A172 (cell line): Measurements from ENCODE around the gene ZNF213. TPM values are rescaled to one million over a fixed set of nuclear protein-coding genes. Genes with fewer than 3 reads are reported as not detected.
"Not testable (repeated sequence)": the region's sequence is repeated elsewhere in the genome, so short reads cannot be mapped to it uniquely, and the experiment has no call there.

Experiments
- DNase-seq: peaks from one replicate; pipeline ENCODE4 v3.0.0-alpha.2; 2015; ENCODE audit warnings: low spot score
- total RNA-seq: library from RNA; depleted of rRNA; stranded (reverse); fragments of >200 nt; shearing (Covaris generic); gene quantifications from 2 replicates; pipeline ENCODE4 v1.2.3, GENCODE V29; 2014

ZNF213 gene
- total RNA-seq, 1 experiment from 2014 or later = 2.1 TPM

DNA sequence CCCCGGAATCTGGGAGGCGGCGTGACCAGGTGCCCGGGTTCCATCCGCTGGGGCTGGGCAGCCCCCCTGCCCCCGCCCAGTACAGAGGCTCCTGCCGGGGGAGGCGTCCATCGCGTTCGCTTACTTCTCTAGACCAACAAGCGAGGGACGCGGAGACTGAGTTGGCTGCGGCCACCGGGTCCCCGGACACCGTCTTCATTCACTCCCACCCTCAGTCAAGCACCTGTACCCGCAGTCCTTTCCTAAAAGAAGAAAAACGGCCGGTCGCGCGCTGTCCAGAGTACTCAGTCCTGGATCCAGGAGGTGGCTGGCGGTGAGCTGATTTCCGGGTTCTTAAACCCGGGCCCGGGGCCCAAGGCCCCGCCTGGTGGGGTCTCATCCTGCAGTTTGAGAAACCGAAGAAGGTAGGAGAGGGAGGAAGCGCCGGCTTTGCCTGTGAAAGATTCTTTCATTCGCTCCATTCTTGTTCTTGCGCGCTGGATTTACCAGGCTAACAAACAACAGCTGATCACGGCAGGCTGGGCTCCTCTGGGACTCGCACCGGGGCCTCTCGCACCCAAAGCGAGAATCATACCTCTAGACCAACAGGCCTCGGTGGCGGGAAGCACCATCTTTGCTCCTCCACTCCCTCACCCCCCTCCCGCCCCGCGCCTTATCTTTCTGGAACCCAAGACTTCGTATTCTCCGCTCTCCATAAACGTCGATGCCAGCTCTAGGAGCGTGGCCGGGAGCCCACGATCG, 35.8 kb downstream of the ZNF213 start:
- no peak for DNase-seq

DNA sequence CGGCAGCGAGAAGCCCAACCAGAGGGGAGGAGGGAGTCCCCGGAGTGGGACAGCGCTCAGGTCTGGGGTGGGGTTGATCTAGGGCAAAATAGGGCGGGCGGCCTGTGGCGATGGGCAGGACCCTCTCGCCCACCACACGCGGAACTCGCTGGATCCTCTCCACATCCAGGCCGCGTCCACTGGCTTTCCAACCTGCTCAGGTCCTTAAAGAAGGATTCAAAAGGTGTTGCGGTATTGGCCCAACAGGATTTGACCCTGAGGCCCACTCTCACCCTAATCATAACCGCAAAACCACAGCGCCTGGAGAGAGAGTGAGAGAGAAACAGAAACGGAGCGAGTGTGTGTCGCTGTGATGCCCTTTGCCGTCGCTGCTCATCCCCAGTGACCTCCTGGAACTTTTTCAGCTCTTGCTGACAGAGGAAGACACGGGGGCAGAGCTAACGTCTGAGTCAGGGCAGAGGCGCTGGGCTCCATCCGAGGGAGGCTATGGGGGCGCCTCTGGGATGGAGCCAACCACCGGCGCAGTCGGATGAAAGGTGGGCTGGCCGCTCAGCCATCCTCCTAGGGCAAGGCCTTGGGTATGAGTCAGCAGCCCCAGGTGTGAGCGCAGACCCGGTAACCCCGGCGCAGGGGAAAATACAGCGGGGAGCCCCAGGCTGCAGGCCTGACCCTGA, 36.5 kb downstream of the ZNF213 start:
- no peak for DNase-seq

DNA sequence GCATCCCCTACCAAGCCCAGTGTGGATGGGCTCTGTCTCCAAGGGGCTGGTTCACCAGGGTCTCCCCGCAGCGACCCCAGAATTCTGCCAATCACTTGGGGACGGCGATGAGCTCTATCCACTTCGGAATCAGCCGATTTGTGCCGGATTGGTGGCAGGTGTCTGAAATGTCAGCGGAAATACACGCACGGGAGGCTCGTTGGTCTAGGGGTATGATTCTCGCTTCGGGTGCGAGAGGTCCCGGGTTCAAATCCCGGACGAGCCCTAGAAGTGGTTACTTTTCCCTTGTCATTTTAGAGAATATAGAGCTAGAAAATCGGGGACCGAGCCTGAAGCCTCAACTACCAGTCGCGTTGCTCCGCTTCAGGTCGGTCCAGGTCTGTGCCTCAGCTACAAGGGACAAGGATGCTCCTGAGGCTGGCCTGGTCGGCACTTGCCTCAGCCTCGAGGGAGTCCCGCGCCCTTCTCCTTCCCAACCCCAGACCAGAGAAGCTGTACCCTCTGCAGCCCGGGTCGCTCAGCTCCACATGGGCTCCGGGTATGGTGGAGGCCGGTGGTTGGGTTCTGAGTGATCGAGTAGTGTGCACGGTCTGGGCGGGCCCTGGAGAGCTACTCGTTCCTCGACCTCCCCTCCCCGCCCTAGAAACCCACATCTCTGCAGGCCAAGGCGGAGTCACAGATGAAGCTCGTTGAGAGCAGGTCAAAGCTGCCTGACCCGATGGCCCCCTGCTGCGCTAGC, 37.2 kb downstream of the ZNF213 start:
- peak; percentile 28 for DNase-seq

DNA sequence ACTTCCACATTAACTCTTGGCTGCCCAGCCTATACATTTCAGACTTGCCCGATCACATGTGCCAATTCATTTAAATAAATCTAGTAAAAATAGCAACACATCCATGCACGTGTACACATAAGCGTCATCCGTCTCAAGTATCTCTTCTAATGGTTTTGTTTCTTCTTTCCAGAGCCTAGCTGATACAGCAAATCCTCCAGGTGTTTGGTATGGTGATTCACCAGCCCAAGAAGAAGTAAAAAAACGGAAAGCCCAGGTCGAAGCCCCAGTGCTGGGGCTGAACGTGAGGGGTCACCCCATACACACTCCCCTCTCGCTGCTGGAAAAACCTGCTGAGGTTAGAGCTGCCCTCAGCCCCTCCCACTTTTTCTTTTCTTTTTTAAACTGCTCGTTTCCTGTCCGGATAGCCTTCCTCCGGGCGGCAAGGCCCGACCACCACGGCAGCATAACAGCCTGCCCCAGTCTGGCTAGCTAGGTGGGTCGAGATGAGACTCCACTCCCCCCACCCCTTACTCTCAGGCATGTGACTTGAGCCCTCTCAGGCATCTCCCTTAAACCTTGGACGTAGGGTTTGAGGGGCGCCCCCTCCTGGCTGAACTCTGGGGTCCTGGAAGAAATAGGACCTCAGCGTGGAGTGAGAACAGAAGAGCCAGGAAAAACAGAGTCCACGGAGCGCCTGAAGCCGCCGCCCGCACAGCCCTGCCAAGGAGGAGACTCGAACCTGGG, 39.2 kb downstream of the ZNF213 start:
- peak; percentile 47 for DNase-seq

DNA sequence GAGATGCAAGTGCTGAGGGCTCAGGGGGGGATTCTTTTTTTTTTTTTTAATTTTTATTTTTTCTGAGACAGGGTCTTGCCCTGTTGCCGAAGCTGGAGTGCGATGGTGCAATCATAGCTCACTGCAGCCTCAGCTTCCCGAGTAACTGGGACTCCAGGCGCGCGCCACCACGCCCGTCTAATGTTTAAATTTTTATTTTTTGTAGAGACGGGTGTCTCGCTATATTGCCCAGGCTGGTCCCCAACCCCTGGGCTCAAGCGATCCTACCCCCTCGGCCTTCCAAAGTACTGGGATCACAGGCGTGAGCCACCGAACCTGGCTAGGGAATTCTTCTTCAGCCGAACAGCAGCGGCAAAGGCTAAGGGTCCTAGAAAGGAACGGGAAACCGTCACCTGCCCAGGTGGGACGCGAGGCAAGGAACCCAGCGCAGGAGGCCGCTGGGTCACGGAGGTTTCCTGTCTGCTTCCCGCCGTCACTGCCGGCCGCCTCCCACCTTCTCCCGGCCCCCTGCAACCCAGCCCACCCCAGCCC, 39.9 kb downstream of the ZNF213 start:
- no peak for DNase-seq

DNA sequence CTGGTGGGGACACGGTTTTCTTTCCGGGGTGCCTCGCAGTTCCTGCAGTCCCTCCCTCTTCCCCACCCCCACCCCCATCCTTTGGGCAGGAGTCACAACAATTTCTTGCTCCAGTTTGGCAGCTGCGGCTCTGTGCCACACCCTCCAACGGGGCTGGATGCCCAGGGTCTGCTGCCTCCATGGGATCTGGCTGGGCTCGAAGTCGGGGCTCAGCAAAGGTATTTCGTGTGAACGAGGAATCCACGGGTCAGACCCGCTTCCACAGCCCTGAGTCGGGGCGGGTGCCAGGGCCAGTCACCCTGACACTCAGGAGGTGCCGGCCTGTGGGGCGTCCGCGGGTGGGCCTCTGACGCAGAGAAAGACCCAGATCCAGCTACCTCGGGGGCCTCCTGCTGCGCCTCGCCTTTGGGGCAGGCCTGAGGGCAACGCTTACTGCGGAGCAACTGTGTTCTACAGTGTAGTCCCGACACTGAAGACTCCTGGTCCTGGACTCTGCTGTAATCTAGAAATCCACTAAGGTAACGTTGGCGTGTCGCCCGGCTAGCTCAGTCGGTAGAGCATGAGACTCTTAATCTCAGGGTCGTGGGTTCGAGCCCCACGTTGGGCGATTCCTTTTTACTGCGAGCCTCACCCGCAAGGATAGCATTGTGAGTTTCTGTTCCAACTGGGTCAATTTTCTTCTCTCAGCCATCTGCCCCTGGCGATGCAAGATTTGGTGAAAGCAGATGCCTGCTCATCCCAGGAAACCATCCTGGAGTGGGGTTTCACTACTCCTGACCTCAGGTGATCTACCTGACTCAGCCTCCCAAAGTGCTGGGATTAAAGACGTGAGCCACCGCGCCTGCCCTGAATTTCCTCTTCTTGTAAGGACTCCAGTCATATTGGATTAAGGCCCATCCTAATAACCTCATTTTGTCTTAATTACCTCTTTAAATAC, 40.6 kb downstream of the ZNF213 start:
- DNase-seq = peak; percentile 69

DNA sequence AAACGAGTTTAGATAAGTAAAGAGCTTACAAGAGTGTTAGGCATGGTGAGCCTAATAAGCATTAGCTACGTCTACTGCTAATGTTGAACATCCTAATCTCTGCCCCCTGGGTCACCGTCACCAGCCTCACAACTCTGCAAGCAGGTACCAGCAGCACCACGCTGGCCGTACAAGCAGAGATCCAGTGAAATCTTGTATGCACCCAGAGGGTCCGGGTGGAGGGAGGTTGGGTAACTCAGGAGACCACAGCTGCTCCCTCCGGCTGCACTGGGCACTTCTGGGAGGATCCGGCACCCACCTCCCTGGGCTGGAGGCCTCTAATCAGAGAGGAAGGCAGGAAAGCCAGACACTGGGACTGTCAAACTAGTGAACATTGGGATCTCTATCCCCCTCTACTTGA, 44.8 kb downstream of the ZNF213 start:
- no peak for DNase-seq

DNA sequence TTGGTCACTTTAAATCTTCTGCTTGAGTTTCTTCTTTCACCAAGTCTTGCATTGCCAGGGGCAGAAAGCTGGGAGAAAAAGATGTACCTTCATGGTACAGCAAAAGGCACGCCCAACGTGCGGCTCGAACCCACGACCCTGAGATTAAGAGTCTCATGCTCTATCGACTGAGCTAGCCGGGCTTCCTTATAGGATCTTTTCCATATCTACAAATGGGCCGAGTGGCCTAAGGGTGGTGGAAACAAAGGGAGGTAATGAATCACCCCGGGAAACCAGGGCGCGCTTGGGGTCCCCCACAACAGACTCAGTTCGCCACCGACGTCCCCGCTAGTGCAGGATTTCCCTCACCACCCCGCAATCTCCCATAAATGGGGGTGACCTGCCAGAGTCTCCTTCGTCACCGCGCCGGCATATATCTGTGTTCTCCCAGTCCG, 45.6 kb downstream of the ZNF213 start:
- no peak for DNase-seq

DNA sequence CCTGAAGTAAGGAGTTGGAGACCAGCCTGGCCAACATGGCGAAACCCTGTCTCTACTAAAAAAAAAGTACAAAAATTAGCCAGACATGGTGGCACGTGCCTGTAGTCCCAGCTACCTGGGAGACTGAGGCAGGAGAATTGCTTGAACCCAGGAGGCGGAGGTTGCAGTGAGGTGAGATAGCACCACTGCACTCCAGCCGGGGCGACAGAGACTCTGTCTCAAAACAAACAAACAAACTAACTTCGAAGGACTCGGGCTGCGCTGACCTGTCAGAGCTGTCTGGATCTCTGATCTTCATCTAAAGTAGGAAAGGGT, 47.4 kb downstream of the ZNF213 start:
- DNase-seq = not testable (repeated sequence)

DNA sequence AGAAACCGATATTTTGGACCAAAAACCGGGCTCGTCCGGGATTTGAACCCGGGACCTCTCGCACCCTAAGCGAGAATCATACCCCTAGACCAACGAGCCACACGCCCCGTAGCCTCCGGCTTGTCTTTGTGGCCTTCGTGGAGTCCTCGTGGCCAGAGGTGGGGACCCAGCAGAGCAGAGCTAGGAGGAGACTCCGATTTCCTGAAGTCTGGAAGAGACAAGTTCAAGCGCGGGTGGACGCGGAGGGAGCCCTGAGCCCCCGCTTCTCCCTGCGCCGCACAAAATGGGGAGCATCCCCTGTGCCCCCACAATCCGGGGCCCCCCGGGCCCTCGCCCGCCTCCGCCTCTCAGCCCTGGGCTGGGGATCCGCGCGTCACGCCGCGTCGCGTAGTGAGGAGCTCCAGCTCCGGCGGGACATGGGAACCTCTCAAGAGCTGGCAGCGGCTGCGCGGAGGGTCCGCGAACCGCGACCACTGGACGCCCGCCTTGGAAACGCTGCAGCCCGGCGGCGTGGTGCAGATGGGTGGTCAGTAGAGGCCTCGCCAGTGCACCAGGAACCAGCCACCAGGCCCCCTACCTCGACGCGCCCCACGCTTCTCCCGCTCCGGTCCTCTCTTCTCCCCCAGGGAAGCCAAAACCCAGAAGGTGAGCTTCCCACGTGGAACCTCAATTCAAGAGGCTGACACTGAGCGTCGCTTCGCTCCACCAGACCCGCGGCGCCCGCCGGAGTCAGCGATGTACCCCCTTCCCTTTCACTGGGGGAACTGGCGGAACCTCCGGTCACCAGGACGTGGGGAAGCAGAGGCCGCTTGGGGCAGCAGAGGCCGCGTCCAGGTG, 48.0 kb downstream of the ZNF213 start:
- DNase-seq = peak; percentile 86

DNA sequence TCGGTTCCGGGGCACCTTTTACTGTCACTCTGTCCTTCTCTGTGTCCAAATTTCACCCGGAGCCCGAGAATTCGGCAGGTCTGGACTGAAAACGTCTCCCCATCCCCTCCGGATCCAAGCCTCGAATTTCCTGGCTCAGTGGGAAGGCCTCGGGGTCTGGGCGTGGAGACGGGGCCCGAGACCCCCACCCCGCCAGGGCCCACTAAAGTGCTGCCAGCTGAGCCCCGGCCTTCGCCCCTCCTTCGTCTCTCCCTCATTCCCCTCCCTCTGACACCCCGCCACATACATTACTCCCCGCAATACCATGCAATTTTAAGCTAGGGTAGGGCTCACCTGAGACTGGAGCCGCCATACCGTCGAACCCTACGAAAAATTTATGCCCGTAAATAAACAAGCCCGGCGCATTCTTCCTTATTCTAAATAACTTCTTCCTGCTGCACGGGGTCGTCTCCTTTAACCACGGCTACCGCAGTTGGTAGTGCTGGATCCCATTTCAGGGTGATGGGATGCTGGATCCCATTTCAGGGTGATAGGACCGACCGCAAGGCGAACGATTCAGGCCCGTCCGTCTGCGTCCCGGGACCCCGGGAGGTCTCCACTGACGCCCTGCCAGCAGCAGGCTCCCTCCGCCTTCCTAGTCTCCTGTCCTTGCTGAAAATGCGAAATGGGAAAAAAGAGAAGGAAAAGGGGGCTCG, 48.8 kb downstream of the ZNF213 start:
- peak; percentile 38 for DNase-seq

DNA sequence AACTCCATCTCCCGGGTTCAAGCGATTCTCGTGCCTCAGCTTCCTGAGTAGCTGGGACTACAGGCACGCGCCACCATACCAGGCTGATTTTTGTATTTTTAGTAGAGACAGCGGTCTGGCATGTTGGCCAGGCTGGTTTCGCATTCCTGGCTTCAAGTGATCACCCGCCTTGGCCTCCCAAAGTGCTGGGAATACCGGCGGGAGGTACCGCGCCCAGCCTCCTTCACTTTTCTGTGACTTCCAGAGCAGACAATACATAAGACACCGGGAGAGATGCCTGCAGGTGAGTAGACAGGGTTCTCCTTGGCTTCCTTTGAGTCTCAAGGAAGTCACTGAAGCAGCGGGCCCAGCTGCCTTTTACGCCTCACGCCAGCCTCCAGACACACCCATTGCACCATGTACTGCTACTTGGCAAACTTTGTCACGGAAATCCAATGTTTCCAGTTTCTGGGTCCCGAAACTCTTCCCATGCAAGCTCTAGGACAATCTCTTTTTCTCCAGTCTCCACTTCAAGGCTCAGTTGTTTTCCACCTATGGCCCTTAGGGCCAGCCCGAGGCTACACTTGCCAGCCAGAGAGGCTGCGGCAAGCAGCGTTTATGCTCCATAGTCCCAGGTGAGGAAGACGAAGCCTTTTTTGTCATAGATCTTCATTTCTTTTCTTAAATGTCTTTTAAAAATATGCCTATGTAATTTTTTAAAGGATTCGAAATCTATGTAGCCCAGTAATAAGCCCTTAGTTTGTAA, 52.3 kb downstream of the ZNF213 start:
- no peak for DNase-seq

DNA sequence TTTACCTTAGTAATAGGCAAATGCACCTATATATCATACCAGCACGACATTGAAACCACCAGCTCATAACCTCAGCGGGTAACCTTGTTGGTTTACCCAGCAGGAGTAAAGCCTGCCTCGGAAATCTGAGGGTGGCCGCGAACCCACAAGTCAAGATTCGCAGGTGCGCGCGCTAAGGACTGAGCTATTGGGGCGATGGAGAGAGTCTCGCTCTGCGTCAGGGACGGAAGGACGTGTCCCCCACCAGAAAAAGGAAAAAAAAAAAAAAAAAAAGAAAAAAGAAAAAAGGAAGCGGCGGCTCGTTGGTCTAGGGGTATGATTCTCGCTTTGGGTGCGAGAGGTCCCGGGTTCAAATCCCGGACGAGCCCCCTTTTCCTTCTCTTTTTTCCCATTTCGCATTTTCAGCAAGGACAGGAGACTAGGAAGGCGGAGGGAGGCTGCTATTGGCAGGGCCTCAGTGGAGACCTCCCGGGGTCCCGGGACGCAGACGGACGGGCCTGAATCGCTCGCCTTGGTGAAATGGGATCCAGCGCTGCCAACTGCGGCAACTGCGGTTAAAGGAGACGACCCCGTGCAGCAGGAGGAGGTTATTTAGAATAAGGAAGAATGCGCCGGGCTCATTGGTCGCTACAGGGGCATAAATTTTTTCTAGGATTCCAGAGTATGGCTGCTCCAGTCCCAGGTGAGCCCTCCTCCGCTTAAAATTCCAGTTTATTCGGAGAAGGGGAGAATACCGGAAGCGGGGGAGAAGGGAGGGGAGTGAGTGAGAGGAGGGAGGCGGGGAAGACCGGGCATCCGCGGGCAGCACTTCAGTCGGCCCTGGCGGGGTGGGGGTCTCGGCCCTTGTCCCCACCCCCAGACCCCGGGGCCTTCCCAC, 53.2 kb downstream of the ZNF213 start, which contains the start of gene OR1F1:
Gene OR1F1, plus strand, starts transcription at position 407 of the 877 bp plus-strand sequence.
- DNase-seq = peak; percentile 94

DNA sequence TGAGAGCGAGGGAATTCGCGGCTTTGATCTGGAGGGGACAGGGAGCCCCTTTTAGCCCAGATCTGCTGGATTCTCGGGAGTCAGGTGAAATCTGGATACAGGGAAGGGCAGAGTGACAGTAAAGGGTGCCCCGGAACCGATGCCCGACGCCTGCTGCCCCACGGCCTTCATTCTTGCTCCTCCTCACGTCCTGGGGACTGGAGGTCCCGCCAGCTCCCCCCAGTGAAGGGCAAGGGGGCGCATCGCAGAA, 53.8 kb downstream of the ZNF213 start:
- no peak for DNase-seq

DNA sequence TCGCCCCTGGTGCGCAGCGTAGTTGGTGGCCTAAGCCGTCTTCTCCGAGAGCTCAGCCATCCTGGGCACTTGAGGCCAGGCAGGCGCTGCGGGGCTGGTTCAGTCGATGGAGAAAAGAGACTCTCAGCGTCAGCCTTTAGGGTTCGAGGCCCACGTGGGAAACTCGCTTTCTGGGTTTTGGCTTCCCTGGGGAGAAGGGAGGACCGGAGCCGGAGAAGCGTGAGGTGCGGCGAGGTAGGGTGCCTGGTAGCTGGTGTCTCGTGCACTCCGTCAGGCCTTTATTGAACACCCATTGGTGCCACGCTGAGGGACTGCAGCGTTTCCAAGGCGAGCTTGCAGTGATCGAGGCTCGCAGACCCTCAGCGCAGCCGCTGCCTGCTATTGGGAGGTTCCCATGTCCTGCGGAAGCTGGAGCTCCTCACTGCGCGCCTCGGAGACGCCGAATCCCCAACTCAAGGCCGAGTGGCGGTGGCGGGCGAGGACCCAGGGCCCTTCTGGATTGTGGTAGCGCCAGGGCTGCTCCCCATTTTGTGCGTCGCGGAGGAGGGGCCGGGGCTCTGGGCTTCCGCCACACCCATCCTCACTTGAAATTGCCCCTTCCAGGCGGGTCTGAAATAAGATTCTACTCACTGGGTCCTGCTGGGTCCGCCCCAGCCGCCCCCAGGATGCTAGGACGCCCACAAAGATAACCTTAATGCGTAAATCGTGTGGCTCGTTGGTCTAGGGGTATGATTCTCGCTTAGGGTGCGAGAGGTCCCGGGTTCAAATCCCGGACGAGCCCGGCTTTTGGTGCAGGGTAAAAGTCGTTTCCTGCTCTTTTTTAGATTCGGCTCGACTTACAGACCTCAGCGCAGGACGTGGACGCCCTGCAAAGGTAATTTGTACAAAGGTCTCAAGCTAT, 54.3 kb downstream of the ZNF213 start:
- peak; percentile 80 for DNase-seq

DNA sequence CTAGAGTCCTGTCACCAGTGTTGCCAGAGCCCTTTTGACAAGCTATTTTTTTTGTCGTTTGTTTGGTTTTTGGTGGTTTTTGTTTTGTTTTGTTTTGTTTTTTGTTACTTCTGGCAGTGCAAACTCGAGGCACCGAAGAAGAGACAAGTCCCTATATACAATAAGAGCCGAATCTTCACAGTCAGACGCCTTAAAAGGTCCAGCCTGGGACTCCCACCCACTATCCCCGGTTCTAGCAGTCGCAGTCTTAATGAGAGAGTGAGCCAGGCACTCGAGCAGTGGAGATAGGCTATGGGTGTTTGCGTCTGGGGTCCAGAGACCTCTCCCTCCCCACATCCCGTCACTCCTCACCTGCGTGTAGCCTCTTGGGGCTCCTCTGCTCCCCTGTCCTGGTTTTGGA, 55.0 kb downstream of the ZNF213 start:
- DNase-seq = no peak

DNA sequence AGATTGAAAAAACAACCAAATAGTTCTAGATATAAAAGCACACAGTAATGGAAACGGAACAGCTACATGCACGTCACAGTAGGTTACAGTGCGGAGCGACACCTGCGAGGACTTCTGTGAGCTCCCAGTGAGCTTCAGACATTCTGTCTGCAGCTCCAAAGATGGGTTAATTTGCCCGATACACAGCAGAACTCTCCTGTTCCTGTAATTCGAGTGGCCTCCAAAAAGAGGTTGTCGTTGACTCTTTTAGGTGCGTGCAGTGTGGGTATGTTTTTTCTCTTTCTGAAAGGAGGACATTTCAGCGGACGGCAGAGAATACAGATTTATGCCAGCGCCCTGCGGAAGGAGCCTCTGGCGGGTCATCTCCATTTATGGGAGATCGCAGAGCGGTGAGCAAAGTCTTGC, 56.1 kb downstream of the ZNF213 start:
- DNase-seq = no peak
